H54 (cell line): Measurements from ENCODE around the gene ISG15.
"Not testable (repeated sequence)": the region's sequence is repeated elsewhere in the genome, so short reads cannot be mapped to it uniquely, and the experiment has no call there.

Experiments
- DNase-seq: peaks from one replicate; pipeline ENCODE4 v3.0.0; 2011; ENCODE audit warnings: low spot score, mixed read lengths; ENCODE audit not compliant: insufficient read length
- FAIRE-seq: peaks from 3 replicates; lab custom pipeline; 2011; peaks lifted over from hg19 to GRCh38; lab: Jason Lieb, UNC
- POLR2A ChIP-seq: IDR thresholded peaks from 2 replicates; pipeline ENCODE4 v1.6.1; 2011; ENCODE audit warnings: low read depth, mild to moderate bottlenecking, low read length

Gene ISG15

DNA sequence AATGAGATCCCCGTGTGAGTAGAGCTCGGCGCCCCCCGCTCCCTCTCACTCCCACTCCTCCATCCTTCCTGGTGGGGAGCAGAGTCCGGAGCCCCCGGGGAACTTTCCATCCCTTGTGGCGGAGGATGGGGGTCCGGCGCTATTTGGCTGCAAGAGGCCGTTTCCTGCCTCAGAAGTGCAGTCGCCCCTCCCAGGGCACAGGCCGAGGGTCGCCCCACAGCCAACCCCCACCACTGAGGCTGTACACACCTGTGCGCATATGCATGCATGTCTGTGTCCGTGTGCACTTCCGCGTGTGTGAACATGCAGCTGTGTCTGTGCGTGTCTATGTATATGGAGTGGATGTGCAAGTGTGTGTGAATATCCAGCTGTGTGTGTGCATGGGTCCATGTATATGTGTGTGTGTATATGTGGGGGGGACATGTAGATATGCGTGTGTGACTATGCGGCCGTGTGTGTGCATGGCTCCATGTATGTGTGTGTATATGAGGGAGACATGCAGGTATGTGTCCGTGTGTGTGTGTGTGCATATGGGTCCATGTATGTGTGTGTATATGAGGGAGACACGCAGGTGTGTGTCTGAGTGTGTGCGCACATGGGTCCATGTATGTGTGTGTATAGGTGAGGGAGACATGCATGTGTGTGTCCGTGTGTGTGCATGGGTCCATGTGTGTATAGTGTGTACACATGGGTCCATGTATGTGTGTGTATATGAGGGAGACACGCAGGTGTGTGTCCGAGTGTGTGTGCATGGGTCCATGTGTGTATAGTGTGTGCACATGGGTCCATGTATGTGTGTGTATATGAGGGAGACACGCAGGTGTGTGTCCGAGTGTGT lies 38.9 kb downstream of the ISG15 start:
- DNase-seq: no peak
- TF ChIP-seq POLR2A: no peak
- no peak for FAIRE-seq

DNA sequence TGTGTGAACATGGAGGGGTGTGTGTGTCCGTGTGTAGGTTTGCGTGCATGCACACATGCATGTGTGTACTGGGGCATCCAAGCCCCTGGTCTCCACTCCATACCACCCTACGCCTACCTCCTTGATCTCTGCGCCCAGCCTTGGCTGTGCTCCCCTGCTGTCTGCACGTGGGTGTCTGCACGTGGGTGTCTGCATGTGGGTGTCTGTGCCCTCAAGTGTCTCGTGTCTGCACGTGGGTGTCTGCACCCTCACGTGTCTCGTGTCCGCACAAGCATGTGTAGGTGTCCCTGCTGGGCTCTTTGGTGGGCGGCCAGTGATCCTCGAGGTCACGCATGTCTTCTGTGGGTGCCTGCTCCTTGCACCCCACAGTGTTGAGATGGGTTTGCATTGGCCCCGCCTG lies 39.7 kb downstream of the ISG15 start:
- FAIRE-seq: no peak
- TF ChIP-seq POLR2A: no peak
- DNase-seq: no peak

DNA sequence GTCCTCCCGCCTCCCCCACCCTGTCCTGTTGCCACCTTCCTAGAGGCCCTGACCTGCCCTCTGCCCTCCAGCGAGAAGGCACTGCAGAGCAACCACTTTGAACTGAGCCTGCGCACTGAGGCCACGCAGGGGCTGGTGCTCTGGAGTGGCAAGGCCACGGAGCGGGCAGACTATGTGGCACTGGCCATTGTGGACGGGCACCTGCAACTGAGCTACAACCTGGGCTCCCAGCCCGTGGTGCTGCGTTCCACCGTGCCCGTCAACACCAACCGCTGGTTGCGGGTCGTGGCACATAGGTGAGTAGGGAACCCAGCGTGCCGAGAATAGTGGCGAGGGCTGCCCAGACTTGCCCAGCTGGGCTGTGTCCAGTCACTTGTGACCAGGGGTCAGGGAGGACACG lies 40.4 kb downstream of the ISG15 start:
- no peak for TF ChIP-seq POLR2A
- FAIRE-seq (no peak), DNase-seq (no peak)

DNA sequence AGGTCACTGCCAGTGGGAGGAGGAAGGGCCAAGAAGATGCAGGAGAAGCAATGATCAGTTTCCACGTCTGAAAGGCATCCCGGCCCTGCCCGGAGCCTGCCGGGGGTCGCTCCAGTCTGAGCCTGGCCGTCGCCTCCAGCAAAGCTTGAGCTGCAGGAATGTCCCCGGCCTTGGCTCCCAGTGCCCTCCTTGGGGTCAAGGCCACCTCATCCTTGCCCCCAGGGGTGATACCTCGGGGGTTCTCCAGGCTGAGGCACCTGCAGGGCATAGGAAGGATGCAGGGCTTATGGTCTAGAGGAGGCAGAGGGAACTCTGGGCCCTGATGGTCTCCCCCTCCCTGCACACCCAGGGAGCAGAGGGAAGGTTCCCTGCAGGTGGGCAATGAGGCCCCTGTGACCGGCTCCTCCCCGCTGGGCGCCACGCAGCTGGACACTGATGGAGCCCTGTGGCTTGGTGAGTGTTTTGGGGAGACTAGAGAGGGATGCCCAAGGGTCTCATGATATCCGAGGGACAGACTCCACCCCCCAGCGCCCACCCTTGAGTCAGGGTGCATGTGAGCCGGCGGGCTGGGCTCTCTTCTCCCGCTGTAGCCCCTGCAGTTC lies 40.9 kb downstream of the ISG15 start:
- FAIRE-seq: no peak
- no peak for TF ChIP-seq POLR2A

DNA sequence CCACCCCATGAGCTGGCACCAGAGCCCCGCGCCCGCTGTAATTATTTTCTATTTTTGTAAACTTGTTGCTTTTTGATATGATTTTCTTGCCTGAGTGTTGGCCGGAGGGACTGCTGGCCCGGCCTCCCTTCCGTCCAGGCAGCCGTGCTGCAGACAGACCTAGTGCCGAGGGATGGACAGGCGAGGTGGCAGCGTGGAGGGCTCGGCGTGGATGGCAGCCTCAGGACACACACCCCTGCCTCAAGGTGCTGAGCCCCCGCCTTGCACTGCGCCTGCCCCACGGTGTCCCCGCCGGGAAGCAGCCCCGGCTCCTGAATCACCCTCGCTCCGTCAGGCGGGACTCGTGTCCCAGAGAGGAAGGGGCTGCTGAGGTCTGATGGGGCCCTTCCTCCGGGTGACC lies 41.7 kb downstream of the ISG15 start:
- DNase-seq (no peak), FAIRE-seq (no peak)
- TF ChIP-seq POLR2A: no peak

More for the DNA sequence above, 40.9 kb downstream of the ISG15 start:
- DNase-seq: no peak

DNA sequence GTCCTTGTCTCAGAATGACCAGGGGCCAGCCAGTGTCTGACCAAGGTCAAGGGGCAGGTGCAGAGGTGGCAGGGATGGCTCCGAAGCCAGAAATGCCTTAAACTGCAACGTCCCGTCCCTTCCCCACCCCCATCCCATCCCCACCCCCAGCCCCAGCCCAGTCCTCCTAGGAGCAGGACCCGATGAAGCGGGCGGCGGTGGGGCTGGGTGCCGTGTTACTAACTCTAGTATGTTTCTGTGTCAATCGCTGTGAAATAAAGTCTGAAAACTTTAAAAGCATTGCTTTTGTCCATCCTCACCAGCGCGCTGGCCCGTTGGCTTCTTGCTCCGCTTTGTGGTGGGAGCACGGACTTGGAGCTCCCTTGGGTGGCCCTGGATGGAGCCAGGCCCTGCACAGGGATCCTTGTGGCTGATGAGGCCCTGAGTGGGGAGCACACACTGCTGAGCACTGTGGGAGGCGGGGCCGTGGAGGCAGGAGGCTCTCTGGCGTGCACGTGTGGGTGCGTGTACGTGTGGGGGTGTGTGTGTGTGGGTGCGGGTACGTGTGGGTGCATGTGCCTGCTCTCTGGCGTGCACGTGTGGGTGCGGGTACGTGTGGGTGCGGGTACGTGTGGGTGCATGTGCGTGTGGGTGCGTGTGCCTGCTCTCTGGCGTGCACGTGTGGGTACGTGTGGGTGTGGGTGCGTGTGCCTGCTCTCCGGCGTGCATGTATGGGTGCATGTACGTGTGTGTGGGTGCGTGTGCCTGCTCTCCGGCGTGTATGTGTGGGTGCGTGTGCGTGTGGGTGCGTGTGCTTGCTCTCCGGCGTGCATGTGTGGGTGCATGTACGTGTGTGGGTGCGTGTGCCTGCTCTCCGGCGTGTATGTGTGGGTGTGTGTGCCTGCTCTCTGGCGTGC lies 42.8 kb downstream of the ISG15 start:
- TF ChIP-seq POLR2A: no peak
- FAIRE-seq: no peak
- DNase-seq: no peak

DNA sequence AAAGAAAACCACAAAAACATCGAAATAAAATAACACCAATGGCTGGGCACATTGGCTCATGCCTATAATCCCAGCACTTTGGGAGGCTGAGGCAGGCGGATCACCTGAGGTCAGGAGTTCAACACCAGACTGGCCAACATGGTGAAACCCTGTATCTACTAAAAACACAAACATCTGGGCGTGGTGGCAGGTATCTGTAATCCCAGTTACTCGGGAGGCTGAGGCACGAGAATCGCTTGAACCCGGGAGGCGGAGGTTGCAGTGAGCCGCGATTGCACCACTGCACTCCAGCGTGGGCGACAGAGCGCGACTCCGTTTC lies 44.4 kb downstream of the ISG15 start:
- not testable (repeated sequence) for DNase-seq, FAIRE-seq

DNA sequence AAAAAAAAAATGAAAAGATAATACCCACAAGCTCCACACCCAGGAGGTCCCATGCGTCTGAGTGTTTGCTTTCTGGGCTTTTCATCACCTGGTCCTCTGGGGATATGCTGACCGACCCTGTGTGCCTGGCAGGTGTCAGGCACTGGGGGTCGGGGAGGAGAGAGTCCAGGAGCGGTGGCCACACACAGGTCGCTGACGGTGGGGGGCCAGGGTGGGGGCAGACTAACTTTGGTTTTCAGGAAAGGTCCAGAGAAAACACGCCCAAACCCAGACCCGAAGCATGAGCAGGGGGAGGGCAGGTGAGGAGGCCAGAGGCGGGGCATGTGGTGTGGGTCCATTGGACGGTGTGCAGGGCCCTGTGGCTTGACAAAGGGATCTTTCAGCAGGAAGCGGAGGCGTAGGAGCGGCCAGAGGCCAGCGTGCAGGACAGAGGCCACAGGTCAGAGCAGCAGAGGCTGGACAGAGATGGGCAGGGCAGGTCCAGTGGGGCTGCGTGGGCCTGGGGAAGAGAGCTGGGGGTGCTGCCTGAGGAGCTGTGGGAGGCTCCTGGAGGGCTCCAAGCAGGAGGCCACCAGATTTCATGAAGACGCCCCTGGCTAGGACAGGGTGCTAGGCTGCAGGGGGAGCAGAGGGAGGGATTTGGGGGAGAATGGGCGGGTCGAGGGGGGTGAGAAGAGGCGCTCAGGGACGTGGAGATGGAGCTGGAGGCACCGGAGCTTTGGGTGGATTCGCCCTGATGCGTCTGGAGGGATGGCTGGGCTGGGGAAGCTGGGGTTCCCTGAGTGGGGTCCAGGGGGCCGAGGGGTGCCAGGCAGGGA lies 45.0 kb downstream of the ISG15 start:
- no peak for TF ChIP-seq POLR2A
- no peak for FAIRE-seq
- DNase-seq: no peak

DNA sequence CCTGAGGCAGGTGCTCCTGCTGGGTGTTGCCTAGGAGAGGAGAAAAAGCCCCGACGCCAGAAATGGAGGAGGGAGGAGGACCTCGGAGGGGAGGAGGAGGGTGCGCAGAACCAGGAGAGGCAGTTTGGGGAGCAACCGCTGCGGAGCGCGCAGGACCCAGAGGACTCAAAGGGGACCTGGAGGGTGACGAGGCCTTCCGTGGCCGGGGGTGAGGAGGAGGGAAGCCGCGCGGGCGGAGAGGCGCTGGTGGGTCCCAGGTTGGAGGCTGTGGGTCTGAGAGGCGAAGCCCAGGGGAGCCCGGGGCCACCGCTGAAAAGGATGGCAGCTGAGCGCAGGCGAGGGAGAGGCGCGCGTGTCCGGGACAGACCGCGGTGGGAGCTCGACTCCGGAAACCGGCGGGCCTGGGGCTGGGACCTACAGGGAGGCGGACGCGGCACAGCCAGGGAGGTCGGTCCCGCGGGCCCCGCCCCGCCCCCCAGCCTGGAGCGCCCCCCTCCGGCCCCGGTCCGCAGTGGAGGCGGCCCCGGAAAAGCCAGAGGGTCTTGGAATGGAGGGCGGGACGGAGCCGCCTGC lies 45.7 kb downstream of the ISG15 start:
- peak; percentile 56 for DNase-seq
- no peak for FAIRE-seq
- TF ChIP-seq POLR2A: 0 out of 2 replicates have a peak, but pooled peaks have one; percentile 13

DNA sequence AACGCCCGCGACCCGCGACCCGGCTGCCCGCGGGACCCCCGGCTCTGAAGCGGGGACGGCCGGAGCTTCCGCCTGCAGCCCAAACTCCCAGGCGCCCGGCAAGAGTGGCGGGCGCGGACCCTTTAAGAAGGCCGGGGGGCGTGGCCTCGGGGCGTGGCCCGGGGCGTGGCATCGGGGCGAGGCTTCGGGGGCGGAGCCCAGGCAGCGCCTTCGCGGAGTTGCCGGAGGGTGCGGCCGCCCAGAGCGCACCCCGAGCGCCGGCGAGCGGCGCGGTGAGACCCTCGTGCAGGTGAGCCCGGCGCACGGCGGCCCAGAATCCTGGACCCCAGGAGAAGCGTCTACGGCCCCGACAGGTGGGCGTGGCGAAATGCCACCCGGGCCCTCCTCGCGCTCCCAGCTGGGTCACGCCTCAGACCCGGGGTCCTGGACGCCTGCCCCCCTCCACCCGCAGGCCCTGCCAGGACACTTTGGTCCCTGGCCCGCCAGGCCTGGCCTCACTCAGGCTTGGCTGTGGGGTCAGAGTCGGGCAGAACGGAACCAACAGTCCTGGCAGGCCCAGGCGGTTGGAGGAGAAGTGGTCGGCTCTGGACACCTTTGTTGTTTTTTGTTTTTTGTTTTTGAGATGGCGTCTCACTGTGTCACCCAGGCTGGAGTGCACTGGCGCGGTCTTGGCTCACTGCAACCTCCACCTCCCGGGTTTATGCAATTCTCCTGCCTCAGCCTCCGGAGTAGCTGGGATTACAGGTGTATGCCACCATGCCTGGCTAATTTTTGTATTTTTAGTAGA lies 46.4 kb downstream of the ISG15 start:
- DNase-seq (peak; percentile 77), FAIRE-seq (no peak)

DNA sequence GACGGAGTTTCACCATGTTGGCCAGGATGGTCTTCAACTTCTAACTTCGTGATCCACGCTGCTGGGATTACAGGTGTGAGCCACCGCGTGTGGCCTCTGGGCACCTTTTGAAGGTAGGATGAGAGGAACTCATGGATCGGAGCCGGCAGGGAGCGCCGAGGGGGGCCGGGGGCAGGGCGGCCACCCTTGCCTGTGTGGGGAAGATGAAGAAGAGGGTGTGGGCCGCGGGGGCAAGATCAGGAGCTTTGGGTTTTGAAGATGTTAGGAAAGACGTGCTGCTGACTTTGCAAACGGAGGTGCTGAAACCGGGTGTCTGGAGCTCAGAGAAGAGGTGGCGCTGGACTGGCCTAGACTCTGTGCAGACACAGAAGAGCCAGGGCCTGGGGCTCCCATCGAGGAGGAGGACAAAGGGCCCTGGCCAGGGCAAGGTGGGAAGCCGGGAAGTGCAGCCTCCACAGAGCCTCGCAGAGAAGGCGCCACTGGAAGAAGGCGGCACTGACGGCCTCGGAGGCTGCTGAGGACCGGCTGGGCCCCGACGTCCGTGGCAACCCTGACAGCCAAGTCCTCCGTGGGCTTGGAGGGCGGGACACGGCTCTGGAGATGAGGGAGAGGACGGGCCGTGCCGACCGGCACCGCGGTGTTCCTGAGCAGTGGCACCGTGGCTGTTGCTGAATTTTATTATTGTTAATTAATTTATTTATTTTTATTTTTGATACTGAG lies 47.1 kb downstream of the ISG15 start:
- no peak for TF ChIP-seq POLR2A
- DNase-seq (no peak), FAIRE-seq (no peak)

More for the DNA sequence above, 46.4 kb downstream of the ISG15 start:
- TF ChIP-seq POLR2A: no peak
